ENCODE data around the gene CNNM1.
A peak's percentile ranks its signal among the peaks of the same experiment; 100 is the strongest.

Gene CNNM1

GRCh38 chr10:99374526-99374925, 45.4 kb downstream of the CNNM1 start:
- no peak for DNase-seq (ENCODE audit: low spot score)

DNA sequence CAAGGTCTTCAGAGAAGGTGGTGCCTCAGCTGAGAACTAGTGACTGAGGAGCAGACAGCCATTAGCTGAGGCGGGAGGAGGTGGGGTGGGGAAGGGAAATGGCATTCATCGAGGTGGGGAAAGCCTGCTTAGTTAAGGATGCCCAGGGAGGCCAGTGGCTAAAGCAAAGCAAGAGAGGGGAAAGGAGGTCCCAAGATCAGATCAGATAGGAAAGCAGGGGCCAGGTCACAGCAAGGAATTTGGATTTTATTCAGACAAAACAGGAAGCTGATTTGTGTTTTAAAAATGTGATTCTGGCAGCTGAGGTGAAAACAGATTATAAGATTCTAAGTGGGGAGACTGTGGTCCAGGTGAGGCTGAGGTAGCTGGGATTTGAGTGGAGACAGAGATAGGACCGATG, 45.8 kb downstream of the CNNM1 start:
- DNase-seq (ENCODE audit: low spot score): no peak

GRCh38 chr10:99375426-99375825, 46.3 kb downstream of the CNNM1 start:
- no peak for DNase-seq (ENCODE audit: low spot score)

- DNase-seq (ENCODE audit: low spot score): no peak
These were observed 53.0 kb downstream of the CNNM1 start for GRCh38 chr10:99382176-99382575.

- DNase-seq (ENCODE audit: low spot score): no peak
These were observed 57.9 kb downstream of the CNNM1 start for GRCh38 chr10:99387071-99387470.

GRCh38 chr10:99387541-99387940, 58.4 kb downstream of the CNNM1 start:
- DNase-seq (ENCODE audit: low spot score): no peak

GRCh38 chr10:99389729-99390480, 60.7 kb downstream of the CNNM1 start:
- DNase-seq (ENCODE audit: low spot score): no peak

- no peak for DNase-seq (ENCODE audit: low spot score)
These were observed 62.2 kb downstream of the CNNM1 start for GRCh38 chr10:99391346-99391745.

DNA sequence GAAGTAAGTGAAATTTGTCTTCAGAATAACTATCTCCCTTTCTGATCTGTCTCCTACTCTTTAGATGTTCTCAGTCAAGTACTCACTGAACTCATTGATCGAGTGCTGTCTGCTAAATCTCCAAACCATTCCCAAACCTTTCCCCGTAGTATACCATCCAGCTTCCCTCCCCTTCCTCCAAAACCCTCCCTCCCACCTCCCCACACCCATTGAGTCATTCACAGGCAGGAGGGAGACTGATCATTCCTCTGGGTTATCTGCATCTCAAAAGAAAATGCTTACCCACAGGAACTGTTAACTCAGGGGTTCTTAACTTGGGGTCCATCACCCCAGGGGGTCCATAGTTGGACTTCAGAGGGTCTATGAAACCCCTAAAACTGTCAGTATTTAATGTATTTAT, 63.9 kb downstream of the CNNM1 start:
- DNase-seq (ENCODE audit: low spot score): no peak

GRCh38 chr10:99393683-99394082, 64.5 kb downstream of the CNNM1 start:
- no peak for DNase-seq (ENCODE audit: low spot score)

GRCh38 chr10:99394256-99394655, 65.1 kb downstream of the CNNM1 start:
- peak; percentile 31 for DNase-seq (ENCODE audit: low spot score)

- no peak for DNase-seq (ENCODE audit: low spot score)
These were observed 65.7 kb downstream of the CNNM1 start for GRCh38 chr10:99394761-99395386.

DNA sequence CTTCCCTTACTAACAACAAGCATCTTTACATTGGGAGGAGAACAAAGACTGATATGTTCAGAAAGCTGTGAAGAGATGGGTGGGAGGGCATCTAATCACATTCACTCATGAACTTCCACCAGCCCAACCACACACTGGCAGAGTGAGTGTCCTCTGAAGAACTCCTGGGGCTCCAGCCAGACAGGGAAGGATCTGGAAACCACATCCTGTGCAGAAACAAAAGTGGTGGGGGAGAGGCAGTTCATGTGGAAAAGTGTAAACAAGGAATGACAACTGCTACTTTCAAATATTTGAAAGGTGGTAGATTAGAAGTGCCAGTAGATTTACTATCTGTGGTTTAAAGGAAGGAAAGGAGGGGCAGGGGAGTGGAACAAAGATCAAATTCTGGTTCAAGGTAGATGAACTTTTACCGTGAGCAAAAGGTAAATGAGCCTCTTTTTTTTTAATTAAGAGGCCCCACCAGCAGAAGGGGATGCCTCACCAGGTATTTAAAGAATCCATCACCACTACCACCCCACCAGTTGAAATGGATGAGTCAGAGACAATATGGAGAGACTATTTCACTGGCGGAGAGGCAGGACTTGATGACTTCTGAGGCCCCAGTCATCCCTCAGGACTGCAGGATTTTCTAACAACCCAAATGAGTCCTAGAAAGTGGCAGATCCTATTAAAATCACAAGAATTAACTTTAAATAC, 66.7 kb downstream of the CNNM1 start:
- peak; percentile 74 for DNase-seq (ENCODE audit: low spot score)

- no peak for DNase-seq (ENCODE audit: low spot score)
These were observed 67.3 kb downstream of the CNNM1 start for GRCh38 chr10:99396471-99396870.

- no peak for DNase-seq (ENCODE audit: low spot score)
These were observed 70.5 kb downstream of the CNNM1 start for GRCh38 chr10:99399664-99400063.

- peak; percentile 38 for DNase-seq (ENCODE audit: low spot score)
These were observed 74.5 kb downstream of the CNNM1 start for GRCh38 chr10:99403674-99404073.

- DNase-seq (ENCODE audit: low spot score): no peak
These were observed 77.0 kb downstream of the CNNM1 start for GRCh38 chr10:99406149-99406548.

DNA sequence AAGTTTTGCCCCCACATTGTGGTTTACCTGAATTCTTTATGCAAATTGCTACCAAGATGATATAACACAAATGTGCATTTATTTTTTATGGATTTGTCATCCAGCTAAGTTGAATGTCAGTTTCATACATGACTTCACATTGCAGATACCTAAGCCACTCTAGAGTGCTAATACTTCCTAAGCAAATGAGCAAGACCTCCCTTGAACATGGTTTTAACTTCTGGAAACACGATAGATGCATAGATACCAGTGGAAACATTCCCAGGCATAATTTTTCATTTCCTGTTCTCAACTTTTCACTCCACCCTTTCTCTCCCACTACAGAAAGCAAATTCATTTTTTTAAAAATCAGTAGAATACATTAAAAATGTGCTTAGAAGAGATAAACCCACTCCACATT, 81.0 kb downstream of the CNNM1 start:
- DNase-seq (ENCODE audit: low spot score): no peak

DNA sequence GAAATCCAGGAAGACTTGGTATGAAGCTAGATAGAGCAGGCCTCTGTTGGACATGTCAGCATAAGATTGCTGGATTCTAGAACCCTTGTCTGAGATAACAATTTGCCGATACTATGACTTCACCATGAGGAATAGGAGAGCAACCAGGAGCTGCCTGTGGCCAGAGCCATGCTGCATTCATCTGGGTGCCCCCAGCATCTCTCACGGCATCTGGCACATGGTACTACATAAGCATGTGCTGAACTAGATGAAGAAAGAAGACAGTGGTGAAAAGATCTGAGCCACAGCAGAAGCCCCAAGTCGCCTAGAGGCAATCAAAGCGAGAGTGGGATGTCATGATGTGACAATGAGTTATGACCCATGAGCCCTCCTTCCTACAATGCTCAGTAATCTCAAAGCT, 81.7 kb downstream of the CNNM1 start:
- no peak for DNase-seq (ENCODE audit: low spot score)

DNA sequence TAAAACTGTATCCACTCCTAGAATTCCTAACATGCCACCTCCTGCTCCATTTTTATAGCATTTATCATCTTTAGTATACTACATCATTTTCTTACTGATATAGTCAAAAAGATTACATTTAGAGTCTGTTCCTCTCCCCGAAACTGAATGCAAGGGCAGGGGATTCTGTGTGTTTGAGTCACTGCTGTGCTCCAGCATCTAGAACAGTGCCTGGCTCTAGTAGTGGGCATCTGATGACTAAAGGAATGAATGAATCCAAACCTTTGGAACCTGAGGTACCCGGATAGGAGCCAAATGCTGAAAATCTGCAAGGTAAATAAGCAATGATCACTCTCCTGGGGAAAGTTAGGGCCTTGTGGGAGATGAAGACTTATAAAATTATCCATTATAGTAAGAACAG, 82.4 kb downstream of the CNNM1 start:
- no peak for DNase-seq (ENCODE audit: low spot score)

GRCh38 chr10:99412099-99412498, 82.9 kb downstream of the CNNM1 start:
- no peak for DNase-seq (ENCODE audit: low spot score)

- DNase-seq (ENCODE audit: low spot score): no peak
These were observed 89.9 kb downstream of the CNNM1 start for GRCh38 chr10:99418910-99419624.

GRCh38 chr10:99419688-99420087, 90.5 kb downstream of the CNNM1 start:
- DNase-seq (ENCODE audit: low spot score): no peak
